WTC11 (cell line): ENCODE measurements around the gene CERS1. TPM values are rescaled to one million over a fixed set of nuclear protein-coding genes. Genes with fewer than 3 reads are reported as not detected.

ENCODE experiments used
- ATAC-seq: fragments of 200-7000 bp; cut with Tn5 transposase; 2 replicates; pipeline ENCODE4 v1.10.0; 2021; ENCODE audit warnings: mild to moderate bottlenecking, moderate library complexity
- CTCF ChIA-PET: fragments of 300-600 bp; sonication (Branson Sonifier 250); formaldehyde crosslinking; loops from one replicate; lab custom pipeline; 2021; ENCODE audit warnings: antibody characterized with exemption; lab: Charles Lee
- POLR2A ChIA-PET: fragments of 350-600 bp; sonication (Branson Sonifier 250); formaldehyde crosslinking; loops from one replicate; lab custom pipeline; 2021; ENCODE audit warnings: antibody characterized with exemption; lab: Charles Lee
- DNase-seq: peaks from one replicate; pipeline ENCODE4 v3.0.0; 2021; ENCODE audit warnings: low spot score
- H3K27ac Mint-ChIP-seq: 2 replicates; pipeline ENCODE4 v1.8.0; 2021; ENCODE audit warnings: mixed read lengths
- H3K27me3 Mint-ChIP-seq: 2 replicates; pipeline ENCODE4 v1.8.0; 2021; ENCODE audit warnings: low read depth, mild to moderate bottlenecking, moderate library complexity, mixed read lengths
- H3K36me3 Mint-ChIP-seq: 2 replicates; pipeline ENCODE4 v1.8.0; 2021; ENCODE audit warnings: mixed read lengths
- H3K4me1 Mint-ChIP-seq: 2 replicates; pipeline ENCODE4 v1.8.0; 2022; ENCODE audit warnings: mixed read lengths
- H3K4me3 Mint-ChIP-seq: 2 replicates; pipeline ENCODE4 v1.8.0; 2021; ENCODE audit warnings: mild to moderate bottlenecking, moderate library complexity, mixed read lengths
- H3K9me3 Mint-ChIP-seq: 2 replicates; pipeline ENCODE4 v1.8.0; 2021; ENCODE audit warnings: mixed read lengths
- FOXP1 ChIP-seq: sonication (generic); formaldehyde crosslinking; IDR thresholded peaks from 2 replicates; pipeline ENCODE4 v1.8.0; 2022; ENCODE audit warnings: missing genetic modification reagents, mild to moderate bottlenecking, moderate library complexity, borderline replicate concordance
- FOXP4 ChIP-seq: sonication (generic); formaldehyde crosslinking; IDR thresholded peaks from 2 replicates; pipeline ENCODE4 v1.8.0; 2022; ENCODE audit warnings: mild to moderate bottlenecking, missing genetic modification reagents
- GRHL2 ChIP-seq: fragments of 250-450 bp; sonication (Bioruptor Pico); IDR thresholded peaks from 2 replicates; pipeline ENCODE4 v1.8.0; 2022; ENCODE audit warnings: mild to moderate bottlenecking, moderate library complexity; ENCODE audit not compliant: insufficient replicate concordance, severe bottlenecking
- IRF1 ChIP-seq: sonication (generic); formaldehyde crosslinking; IDR thresholded peaks from 2 replicates; pipeline ENCODE4 v1.8.0; 2023; ENCODE audit warnings: missing genetic modification reagents
- MLX ChIP-seq: sonication (generic); formaldehyde crosslinking; IDR thresholded peaks from 2 replicates; pipeline ENCODE4 v1.8.1; 2023; ENCODE audit warnings: mild to moderate bottlenecking, missing genetic modification reagents, moderate library complexity
- SMAD3 ChIP-seq: sonication (generic); formaldehyde crosslinking; IDR thresholded peaks from 2 replicates; pipeline ENCODE4 v1.8.0; 2022; ENCODE audit warnings: missing genetic modification reagents, mild to moderate bottlenecking, borderline replicate concordance
- TEAD4 ChIP-seq: sonication (generic); formaldehyde crosslinking; IDR thresholded peaks from 2 replicates; pipeline ENCODE4 v1.8.0; 2022; ENCODE audit warnings: mild to moderate bottlenecking, missing genetic modification reagents
- ZNF263 ChIP-seq: sonication (generic); formaldehyde crosslinking; IDR thresholded peaks from 2 replicates; pipeline ENCODE4 v1.8.1; 2022; ENCODE audit warnings: low read depth, mild to moderate bottlenecking, moderate library complexity, missing genetic modification reagents
- ZNF532 ChIP-seq: fragments of 250-450 bp; sonication (Bioruptor Pico); IDR thresholded peaks from 2 replicates; pipeline ENCODE4 v1.9.0; 2021; ENCODE audit warnings: mild to moderate bottlenecking, borderline replicate concordance
- total RNA-seq: library from RNA; stranded (reverse); gene quantifications from 3 replicates; pipeline ENCODE4 v1.2.3, GENCODE V29; 2021
- TF ChIP-seq, protein P1 (sequence below): fragments of 250-450 bp; sonication (Bioruptor Pico); IDR thresholded peaks from 2 replicates; pipeline ENCODE4 v1.9.0; 2021; ENCODE audit warnings: mild to moderate bottlenecking
- TF ChIP-seq, protein P2 (sequence below): sonication (generic); formaldehyde crosslinking; IDR thresholded peaks from 2 replicates; pipeline ENCODE4 v1.8.0; 2023; ENCODE audit warnings: mild to moderate bottlenecking, missing genetic modification reagents
- TF ChIP-seq, protein P3 (sequence below): sonication (generic); formaldehyde crosslinking; IDR thresholded peaks from 2 replicates; pipeline ENCODE4 v1.8.1; 2023; ENCODE audit warnings: mild to moderate bottlenecking, missing genetic modification reagents

CERS1 gene
- total RNA-seq, 1 experiment from 2014 or later: 14.7 TPM

- Mint-ChIP-seq H3K4me1 (peaks cover 24% of the 10 kb centered on the region), H3K27ac (no peak overlapping the region; the same call in 1 of the 2 replicates), H3K4me3 (peak overlapping the region; percentile 61), H3K27me3 (peaks cover 34% of the 10 kb centered on the region), H3K36me3 (peaks cover 7% of the 10 kb centered on the region), H3K9me3 (no peaks in the 10 kb centered on the region)
- TF ChIP-seq IRF1 (no peak), FOXP4 (no peak), FOXP1 (CRISPR knock-in tag) (no peak), MLX (CRISPR knock-in tag) (no peak), SMAD3 (CRISPR knock-in tag) (no peak), ZNF532 (CRISPR knock-in tag) (no peak), ZNF263 (CRISPR knock-in tag) (no peak), GRHL2 (CRISPR knock-in tag) (no peak), TEAD4 (no peak)
- TF ChIP-seq, protein P1, sequence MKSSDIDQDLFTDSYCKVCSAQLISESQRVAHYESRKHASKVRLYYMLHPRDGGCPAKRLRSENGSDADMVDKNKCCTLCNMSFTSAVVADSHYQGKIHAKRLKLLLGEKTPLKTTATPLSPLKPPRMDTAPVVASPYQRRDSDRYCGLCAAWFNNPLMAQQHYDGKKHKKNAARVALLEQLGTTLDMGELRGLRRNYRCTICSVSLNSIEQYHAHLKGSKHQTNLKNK (CRISPR knock-in tag): no peak
- TF ChIP-seq, protein P2, sequence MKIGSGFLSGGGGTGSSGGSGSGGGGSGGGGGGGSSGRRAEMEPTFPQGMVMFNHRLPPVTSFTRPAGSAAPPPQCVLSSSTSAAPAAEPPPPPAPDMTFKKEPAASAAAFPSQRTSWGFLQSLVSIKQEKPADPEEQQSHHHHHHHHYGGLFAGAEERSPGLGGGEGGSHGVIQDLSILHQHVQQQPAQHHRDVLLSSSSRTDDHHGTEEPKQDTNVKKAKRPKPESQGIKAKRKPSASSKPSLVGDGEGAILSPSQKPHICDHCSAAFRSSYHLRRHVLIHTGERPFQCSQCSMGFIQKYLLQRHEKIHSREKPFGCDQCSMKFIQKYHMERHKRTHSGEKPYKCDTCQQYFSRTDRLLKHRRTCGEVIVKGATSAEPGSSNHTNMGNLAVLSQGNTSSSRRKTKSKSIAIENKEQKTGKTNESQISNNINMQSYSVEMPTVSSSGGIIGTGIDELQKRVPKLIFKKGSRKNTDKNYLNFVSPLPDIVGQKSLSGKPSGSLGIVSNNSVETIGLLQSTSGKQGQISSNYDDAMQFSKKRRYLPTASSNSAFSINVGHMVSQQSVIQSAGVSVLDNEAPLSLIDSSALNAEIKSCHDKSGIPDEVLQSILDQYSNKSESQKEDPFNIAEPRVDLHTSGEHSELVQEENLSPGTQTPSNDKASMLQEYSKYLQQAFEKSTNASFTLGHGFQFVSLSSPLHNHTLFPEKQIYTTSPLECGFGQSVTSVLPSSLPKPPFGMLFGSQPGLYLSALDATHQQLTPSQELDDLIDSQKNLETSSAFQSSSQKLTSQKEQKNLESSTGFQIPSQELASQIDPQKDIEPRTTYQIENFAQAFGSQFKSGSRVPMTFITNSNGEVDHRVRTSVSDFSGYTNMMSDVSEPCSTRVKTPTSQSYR (CRISPR knock-in tag): no peak
- TF ChIP-seq, protein P3, sequence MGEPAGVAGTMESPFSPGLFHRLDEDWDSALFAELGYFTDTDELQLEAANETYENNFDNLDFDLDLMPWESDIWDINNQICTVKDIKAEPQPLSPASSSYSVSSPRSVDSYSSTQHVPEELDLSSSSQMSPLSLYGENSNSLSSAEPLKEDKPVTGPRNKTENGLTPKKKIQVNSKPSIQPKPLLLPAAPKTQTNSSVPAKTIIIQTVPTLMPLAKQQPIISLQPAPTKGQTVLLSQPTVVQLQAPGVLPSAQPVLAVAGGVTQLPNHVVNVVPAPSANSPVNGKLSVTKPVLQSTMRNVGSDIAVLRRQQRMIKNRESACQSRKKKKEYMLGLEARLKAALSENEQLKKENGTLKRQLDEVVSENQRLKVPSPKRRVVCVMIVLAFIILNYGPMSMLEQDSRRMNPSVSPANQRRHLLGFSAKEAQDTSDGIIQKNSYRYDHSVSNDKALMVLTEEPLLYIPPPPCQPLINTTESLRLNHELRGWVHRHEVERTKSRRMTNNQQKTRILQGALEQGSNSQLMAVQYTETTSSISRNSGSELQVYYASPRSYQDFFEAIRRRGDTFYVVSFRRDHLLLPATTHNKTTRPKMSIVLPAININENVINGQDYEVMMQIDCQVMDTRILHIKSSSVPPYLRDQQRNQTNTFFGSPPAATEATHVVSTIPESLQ: no peak
- DNase-seq: peak; percentile 44
- CTCF ChIA-PET: interaction anchor here (0.7 to 1.4 kb wide), 3 partner anchors 15 to 45 kb away, joined by 4 to 7 read pairs (median 7); partner anchors contain the start of genes COPE and DDX49
- no peak for ATAC-seq
- POLR2A ChIA-PET: no interaction called here
These were observed 45.8 kb upstream of the CERS1 start for GRCh38 chr19:18941628-18942354.
